ENCODE results near the gene TIGD3. TPM values are rescaled to one million over a fixed set of nuclear protein-coding genes. Genes with fewer than 3 reads are reported as not detected.

The TIGD3 gene
- total and polyA plus RNA-seq, 9 of the 15 experiments (the other 6 are each of a cell fraction or from before 2014, with no cell fraction given): 0.06 to 1.3 (median 0.56) TPM

GRCh38 chr11:65402790-65403189, 48.2 kb downstream of the TIGD3 start:
- ChIA-PET CTCF (ENCODE audit: low intra/inter-chr PET ratio) (no interaction called here), POLR2A (interaction anchor here (0.6 to 12.2 kb wide), 10 partner anchors 9 to 114 kb away, joined by 3 to 185 read pairs (median 4); partner anchors contain the start of genes MALAT1 and NEAT1)
- H3K4me1 ChIP-seq (replicated peaks in 1 of 2; ENCODE audit: control insufficient read depth in 2 of 2, insufficient read depth in 2 of 2, low read length in 2 of 2): peaks cover 9 to 55% of the 10 kb centered on the region in 2 experiments
- WGBS (ENCODE audit: insufficient coverage, low coverage, missing lambda C conversion rate): 90% methylated on average over 2 of the region's 2 CpGs
- no peak overlapping the region for H3K27ac ChIP-seq (ENCODE audit: extremely low read depth, low read depth, low read length)
- peak; percentile 21; the same call in 1 of the 2 replicates for TF ChIP-seq CEBPB (tag; IDR thresholded peaks at IDR 0.05)
- TF ChIP-seq ZNF263 (CRISPR knock-in tag; IDR thresholded peaks at IDR 0.05; ENCODE audit: borderline replicate concordance): no peak
- H4K20me1 ChIP-seq (replicated peaks; ENCODE audit: control insufficient read depth, insufficient read depth, low read length): 0 out of 2 replicates have a peak, but pooled peaks cover 4% of the 10 kb centered on the region
- FAIRE-seq: no peak
- H3K36me3 ChIP-seq (ENCODE audit: control insufficient read depth, insufficient read depth, low read length): peaks cover 78% of the 10 kb centered on the region
- H3K9ac ChIP-seq (ENCODE audit: insufficient read depth in 1 of 2, low read depth in 2 of 2, low read length in 2 of 2): no peak overlapping the region; a peak in 1 of 4 replicates
- H3K27me3 ChIP-seq (ENCODE audit: control insufficient read depth in 2 of 2, insufficient read depth in 2 of 2, low read length in 2 of 2): no peaks in the 10 kb centered on the region
- H3K4me3 ChIP-seq: no peak overlapping the region
- H3K9me1 ChIP-seq (ENCODE audit: control insufficient read depth, insufficient read depth, low read length): no peaks in the 10 kb centered on the region
- in situ Hi-C loops (cut with MboI) (no loop called here), intact Hi-C loops (cut with micrococcal nuclease) (no loop called here)
- H2AFZ ChIP-seq (ENCODE audit: low read depth, low read length): no peak overlapping the region
- H3K9me3 ChIP-seq (replicated peaks; ENCODE audit: control insufficient read depth, insufficient read depth, low read depth, low read length): no peaks in the 10 kb centered on the region
- no peaks in the 10 kb centered on the region for H3K79me2 ChIP-seq (ENCODE audit: control insufficient read depth, insufficient read depth, low read length)
- no peak for ATAC-seq
- H3K4me2 ChIP-seq (ENCODE audit: insufficient read depth, low read length): no peak overlapping the region
- DNase-seq (ENCODE audit: extremely low read depth in 1 of 4, low spot score in 3 of 4): no peak
- no TSS peak for BruUV-seq (replicated peaks)

DNA sequence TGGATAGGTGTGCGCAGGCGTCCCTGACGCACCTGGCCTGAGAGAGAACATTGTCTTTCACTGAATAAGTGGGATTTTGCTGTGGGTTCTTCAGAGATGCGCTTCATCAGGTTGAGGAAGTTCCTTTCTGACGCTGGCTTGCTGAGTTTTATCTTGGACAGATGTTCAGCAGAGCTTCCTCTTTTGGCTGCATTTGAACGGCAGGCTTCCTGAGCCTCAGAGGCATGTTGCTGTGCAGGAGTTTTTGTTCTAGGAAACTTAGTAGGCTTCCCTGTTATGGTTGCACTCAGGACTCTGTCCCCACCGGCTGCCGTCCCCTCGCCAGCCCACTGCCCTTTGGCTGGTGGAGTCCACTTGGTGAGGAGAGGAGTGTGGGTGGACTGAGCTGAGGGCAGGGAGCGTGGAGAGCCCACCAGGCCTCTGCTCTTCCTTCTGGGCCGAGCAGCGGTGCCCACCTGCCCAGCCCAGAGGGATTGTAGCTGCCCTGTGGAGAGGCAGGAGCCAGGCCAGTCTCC, 49.1 kb downstream of the TIGD3 start:
- Histone ChIP-seq H3K9me3 (replicated peaks; ENCODE audit: control insufficient read depth, insufficient read depth, low read depth, low read length) (no peaks in the 10 kb centered on the region), H3K4me3 (no peak overlapping the region), H3K79me2 (ENCODE audit: control insufficient read depth, insufficient read depth, low read length) (no peaks in the 10 kb centered on the region), H3K4me2 (ENCODE audit: insufficient read depth, low read length) (peak overlapping the region; percentile 9), H3K36me3 (ENCODE audit: control insufficient read depth, insufficient read depth, low read length) (peaks cover 78% of the 10 kb centered on the region), H2AFZ (ENCODE audit: low read depth, low read length) (no peak overlapping the region), H3K4me1 (replicated peaks in 1 of 2; ENCODE audit: control insufficient read depth in 2 of 2, insufficient read depth in 2 of 2, low read length in 2 of 2) (peaks cover 9 to 49% of the 10 kb centered on the region in 2 experiments), H3K27ac (ENCODE audit: extremely low read depth, low read depth, low read length) (peak overlapping the region; percentile 33; the same call in 2 of the 3 replicates), H3K27me3 (ENCODE audit: control insufficient read depth in 2 of 2, insufficient read depth in 2 of 2, low read length in 2 of 2) (no peaks in the 10 kb centered on the region), H3K9me1 (ENCODE audit: control insufficient read depth, insufficient read depth, low read length) (no peaks in the 10 kb centered on the region), H3K9ac (ENCODE audit: insufficient read depth in 1 of 2, low read depth in 2 of 2, low read length in 2 of 2) (peak overlapping the region in 1 of 2 experiments; percentile 75; a peak in 2 of 4 replicates), H4K20me1 (replicated peaks; ENCODE audit: control insufficient read depth, insufficient read depth, low read length) (0 out of 2 replicates have a peak, but pooled peaks cover 4% of the 10 kb centered on the region)
- BruUV-seq (replicated peaks): no TSS peak
- in situ Hi-C loops (cut with MboI) (no loop called here), intact Hi-C loops (cut with micrococcal nuclease) (no loop called here)
- peak; percentile 76 for ATAC-seq
- peak in 1 of 4 experiments; percentile 57 for DNase-seq (ENCODE audit: extremely low read depth in 1 of 4, low spot score in 3 of 4)
- POLR2A ChIA-PET: interaction anchor here (0.5 to 12.2 kb wide), 13 partner anchors 9 to 1172 kb away, joined by 3 to 185 read pairs (median 5); partner anchors contain the start of genes MALAT1 and NEAT1
- CTCF ChIA-PET (ENCODE audit: low intra/inter-chr PET ratio): no interaction called here
- peak; percentile 89 for FAIRE-seq
- WGBS (ENCODE audit: insufficient coverage, low coverage, missing lambda C conversion rate): 48% methylated on average over 11 of the region's 12 CpGs
- TF ChIP-seq ZHX1 (conservative IDR thresholded peaks at IDR 0.05; ENCODE audit: low read length) (no peak), CTBP1 (IDR thresholded peaks at IDR 0.05; ENCODE audit: borderline replicate concordance) (peak; percentile 59; the same call in 1 of the 2 replicates), RBFOX2 (IDR thresholded peaks at IDR 0.05; ENCODE audit: low read depth, low read length) (peak; percentile 25; the same call in 1 of the 2 replicates), FOXK1 (CRISPR knock-in tag; IDR thresholded peaks at IDR 0.05; ENCODE audit: borderline replicate concordance) (0 out of 2 replicates have a peak, but pooled peaks have one; percentile 32), MAFG (tag; conservative IDR thresholded peaks at IDR 0.05) (no peak), NRF1 (conservative IDR thresholded peaks at IDR 0.05 in 1 of 2, IDR thresholded peaks at IDR 0.05 in 1 of 2) (0 out of 4 replicates have a peak, but pooled peaks have one; percentile 26 to 43), ZNF3 (CRISPR knock-in tag; IDR thresholded peaks at IDR 0.05) (no peak)
- TF ChIP-seq, protein P1, sequence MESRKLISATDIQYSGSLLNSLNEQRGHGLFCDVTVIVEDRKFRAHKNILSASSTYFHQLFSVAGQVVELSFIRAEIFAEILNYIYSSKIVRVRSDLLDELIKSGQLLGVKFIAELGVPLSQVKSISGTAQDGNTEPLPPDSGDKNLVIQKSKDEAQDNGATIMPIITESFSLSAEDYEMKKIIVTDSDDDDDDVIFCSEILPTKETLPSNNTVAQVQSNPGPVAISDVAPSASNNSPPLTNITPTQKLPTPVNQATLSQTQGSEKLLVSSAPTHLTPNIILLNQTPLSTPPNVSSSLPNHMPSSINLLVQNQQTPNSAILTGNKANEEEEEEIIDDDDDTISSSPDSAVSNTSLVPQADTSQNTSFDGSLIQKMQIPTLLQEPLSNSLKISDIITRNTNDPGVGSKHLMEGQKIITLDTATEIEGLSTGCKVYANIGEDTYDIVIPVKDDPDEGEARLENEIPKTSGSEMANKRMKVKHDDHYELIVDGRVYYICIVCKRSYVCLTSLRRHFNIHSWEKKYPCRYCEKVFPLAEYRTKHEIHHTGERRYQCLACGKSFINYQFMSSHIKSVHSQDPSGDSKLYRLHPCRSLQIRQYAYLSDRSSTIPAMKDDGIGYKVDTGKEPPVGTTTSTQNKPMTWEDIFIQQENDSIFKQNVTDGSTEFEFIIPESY (CRISPR knock-in tag; IDR thresholded peaks at IDR 0.05): peak; percentile 56
